ENCODE data around the gene SMG6.

SMG6 gene

DNA sequence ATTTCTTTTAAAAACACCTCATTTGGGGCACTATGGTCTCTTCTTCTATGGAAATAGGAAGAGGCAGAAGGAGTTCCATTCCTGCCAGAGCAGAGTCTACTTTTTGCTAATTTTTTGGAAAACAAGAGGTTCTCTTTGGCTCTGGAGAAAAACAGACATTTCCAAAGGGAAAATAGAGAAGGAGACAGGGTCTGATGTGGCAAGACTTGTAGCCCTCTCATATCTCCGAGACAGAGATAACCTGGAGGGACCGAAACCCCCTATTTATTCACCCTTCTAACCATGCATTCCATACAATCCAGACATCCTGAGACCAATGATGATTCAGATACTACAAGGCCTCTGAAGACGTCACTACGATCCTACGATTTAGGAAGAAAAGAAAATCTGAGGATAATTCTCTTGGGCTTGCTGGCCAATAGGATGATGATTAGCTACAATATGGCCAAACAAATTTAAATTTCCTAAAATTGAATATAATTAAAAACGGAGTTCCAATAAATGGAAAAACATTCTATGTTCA, 178.5 kb downstream of the SMG6 start:
- POLR2A ChIA-PET (ENCODE audit: low non-redundant PET) = no interaction called here
- TF ChIP-seq, protein P1, sequence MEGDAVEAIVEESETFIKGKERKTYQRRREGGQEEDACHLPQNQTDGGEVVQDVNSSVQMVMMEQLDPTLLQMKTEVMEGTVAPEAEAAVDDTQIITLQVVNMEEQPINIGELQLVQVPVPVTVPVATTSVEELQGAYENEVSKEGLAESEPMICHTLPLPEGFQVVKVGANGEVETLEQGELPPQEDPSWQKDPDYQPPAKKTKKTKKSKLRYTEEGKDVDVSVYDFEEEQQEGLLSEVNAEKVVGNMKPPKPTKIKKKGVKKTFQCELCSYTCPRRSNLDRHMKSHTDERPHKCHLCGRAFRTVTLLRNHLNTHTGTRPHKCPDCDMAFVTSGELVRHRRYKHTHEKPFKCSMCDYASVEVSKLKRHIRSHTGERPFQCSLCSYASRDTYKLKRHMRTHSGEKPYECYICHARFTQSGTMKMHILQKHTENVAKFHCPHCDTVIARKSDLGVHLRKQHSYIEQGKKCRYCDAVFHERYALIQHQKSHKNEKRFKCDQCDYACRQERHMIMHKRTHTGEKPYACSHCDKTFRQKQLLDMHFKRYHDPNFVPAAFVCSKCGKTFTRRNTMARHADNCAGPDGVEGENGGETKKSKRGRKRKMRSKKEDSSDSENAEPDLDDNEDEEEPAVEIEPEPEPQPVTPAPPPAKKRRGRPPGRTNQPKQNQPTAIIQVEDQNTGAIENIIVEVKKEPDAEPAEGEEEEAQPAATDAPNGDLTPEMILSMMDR (conservative IDR thresholded peaks at IDR 0.05; ENCODE audit: low read depth) = no peak
- no peak overlapping the region for H3K27ac ChIP-seq
- CTCF ChIA-PET = no interaction called here
- DNase-seq (ENCODE audit: low spot score) = no peak

GRCh38 chr17:2124391-2124790, 179.2 kb downstream of the SMG6 start:
- ChIA-PET CTCF (no interaction called here), POLR2A (ENCODE audit: low non-redundant PET) (no interaction called here)
- no peak for DNase-seq (ENCODE audit: low spot score)
- TF ChIP-seq, protein P1 (conservative IDR thresholded peaks at IDR 0.05; ENCODE audit: low read depth) = no peak
- no peak overlapping the region for H3K27ac ChIP-seq

DNA sequence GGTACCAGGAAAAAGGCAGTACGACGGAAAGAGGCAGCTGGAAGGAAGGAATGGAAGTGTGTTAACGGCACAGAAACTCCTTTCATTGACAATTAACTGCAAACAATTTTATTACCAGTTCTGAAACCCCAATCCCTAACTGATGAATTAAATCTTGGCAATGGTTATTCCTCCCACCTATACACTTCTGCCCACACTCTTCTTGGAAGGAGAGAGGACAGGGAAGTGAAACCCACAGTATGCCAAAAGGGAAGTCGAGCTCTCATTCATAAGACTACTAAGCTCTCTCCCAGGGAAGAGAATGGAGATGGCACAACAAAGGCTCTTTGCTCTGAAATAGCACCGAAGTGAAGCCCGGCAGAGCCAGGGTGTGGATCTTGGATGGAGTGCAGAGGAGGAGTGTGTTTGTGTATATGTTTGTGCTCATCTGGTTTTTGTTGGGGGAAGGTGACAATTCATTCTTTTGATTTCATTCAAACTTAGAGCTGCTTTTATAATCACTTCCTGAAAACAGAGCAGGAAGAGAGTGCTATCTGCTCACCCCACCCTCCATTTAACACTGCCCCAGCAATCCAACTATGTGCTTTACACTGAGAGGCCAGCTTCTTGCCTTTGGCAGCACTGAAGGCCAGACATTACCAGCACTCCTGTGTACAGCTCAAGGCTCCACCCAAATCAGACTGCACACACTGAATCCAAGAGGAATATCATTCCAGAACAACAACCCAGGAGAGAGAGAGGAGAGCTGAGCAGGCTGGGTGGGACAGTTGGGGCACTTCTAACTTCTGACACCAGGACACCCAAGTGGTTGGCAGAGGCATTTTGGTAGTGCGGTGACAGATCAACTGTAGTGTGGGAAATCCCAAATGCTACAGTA, 180.0 kb downstream of the SMG6 start:
- DNase-seq (ENCODE audit: low spot score) = no peak
- CTCF ChIA-PET = no interaction called here
- TF ChIP-seq, protein P1 (conservative IDR thresholded peaks at IDR 0.05; ENCODE audit: low read depth) = no peak
- POLR2A ChIA-PET (ENCODE audit: low non-redundant PET) = no interaction called here
- no peak overlapping the region for H3K27ac ChIP-seq

- no peak for DNase-seq (ENCODE audit: low spot score)
- TF ChIP-seq, protein P1 (conservative IDR thresholded peaks at IDR 0.05; ENCODE audit: low read depth) = no peak
- ChIA-PET CTCF (interaction anchor here (0.6 to 0.8 kb wide), 2 partner anchors 36 to 122 kb away, joined by 3 to 5 read pairs; no protein-coding TSS in a partner anchor), POLR2A (ENCODE audit: low non-redundant PET) (no interaction called here)
- 0 out of 2 replicates have a peak overlapping the region, but pooled peaks have one; percentile 5 for H3K27ac ChIP-seq
These were observed 180.8 kb downstream of the SMG6 start for GRCh38 chr17:2122641-2123302.

GRCh38 chr17:2120586-2121335, 182.8 kb downstream of the SMG6 start:
- ChIA-PET CTCF (interaction anchor here (1.5 kb wide), 1 partner anchor 66 kb away, joined by 4 read pairs; the partner anchor contains the start of gene HIC1), POLR2A (ENCODE audit: low non-redundant PET) (no interaction called here)
- DNase-seq (ENCODE audit: low spot score) = no peak
- TF ChIP-seq, protein P1 (conservative IDR thresholded peaks at IDR 0.05; ENCODE audit: low read depth) = no peak
- no peak overlapping the region for H3K27ac ChIP-seq

DNA sequence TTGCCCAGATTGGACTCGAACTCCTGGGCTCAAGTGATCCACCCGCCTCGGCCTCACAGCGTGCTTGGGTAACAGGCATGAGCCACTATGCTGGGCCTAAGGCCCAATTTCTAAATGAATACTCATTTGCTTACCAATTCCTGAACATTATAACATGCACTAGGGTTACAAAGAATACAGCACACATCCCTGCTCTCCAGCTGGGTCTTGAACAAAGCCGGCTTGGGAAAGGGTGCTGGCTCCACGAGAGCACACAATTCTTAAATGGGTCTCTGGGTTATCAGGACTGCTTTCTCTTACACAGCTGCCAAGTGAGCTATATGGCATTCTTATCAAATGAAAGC, 190.3 kb downstream of the SMG6 start:
- ChIA-PET CTCF (no interaction called here), POLR2A (ENCODE audit: low non-redundant PET) (no interaction called here)
- no peak for DNase-seq (ENCODE audit: low spot score)
- TF ChIP-seq, protein P1 (conservative IDR thresholded peaks at IDR 0.05; ENCODE audit: low read depth) = no peak
- H3K27ac ChIP-seq = no peak overlapping the region
